Hepatocyte (in vitro differentiated cells): Measurements from ENCODE around the gene NUMB. TPM values are rescaled to one million over a fixed set of nuclear protein-coding genes. Genes with fewer than 3 reads are reported as not detected.

Experiments used
- DNase-seq: peaks from one replicate; pipeline ENCODE4 v3.0.0-alpha.2; 2016; ENCODE audit warnings: low spot score
- H2AFZ ChIP-seq: fragments of 200-600 bp; sonication (generic); 2 replicates; pipeline ENCODE4 v1.6.0; 2016; ENCODE audit warnings: antibody characterized with exemption, mild to moderate bottlenecking
- H3K27ac ChIP-seq: fragments of 200-600 bp; sonication (generic); 2 replicates; pipeline ENCODE4 v1.5.1; 2016; ENCODE audit warnings: mild to moderate bottlenecking
- H3K27me3 ChIP-seq: fragments of 200-600 bp; sonication (generic); 2 replicates; pipeline ENCODE4 v1.6.1; 2016
- H3K36me3 ChIP-seq: fragments of 200-600 bp; sonication (generic); replicated peaks from 2 replicates; pipeline ENCODE4 v1.5.1; 2016; ENCODE audit warnings: low read depth; ENCODE audit not compliant: insufficient read depth
- H3K4me1 ChIP-seq: fragments of 200-600 bp; sonication (generic); 2 replicates; pipeline ENCODE4 v1.5.1; 2016; ENCODE audit warnings: mild to moderate bottlenecking, moderate library complexity; ENCODE audit not compliant: insufficient read depth
- H3K4me2 ChIP-seq: fragments of 200-600 bp; sonication (generic); 2 replicates; pipeline ENCODE4 v1.6.0; 2016
- H3K4me3 ChIP-seq: fragments of 200-600 bp; sonication (generic); 2 replicates; pipeline ENCODE4 v1.5.1; 2016; ENCODE audit warnings: mild to moderate bottlenecking
- H3K79me2 ChIP-seq: fragments of 200-600 bp; sonication (generic); 2 replicates; pipeline ENCODE4 v1.6.0; 2017; ENCODE audit warnings: mild to moderate bottlenecking
- H3K9me2 ChIP-seq: fragments of 200-600 bp; sonication (generic); replicated peaks from 2 replicates; pipeline ENCODE4 v1.6.0; 2017; ENCODE audit warnings: mild to moderate bottlenecking; ENCODE audit not compliant: insufficient read depth
- H3K9me3 ChIP-seq: fragments of 200-600 bp; sonication (generic); 2 replicates; pipeline ENCODE4 v1.5.1; 2016; ENCODE audit warnings: low read depth, mild to moderate bottlenecking
- H4K20me1 ChIP-seq: fragments of 200-600 bp; sonication (generic); 2 replicates; pipeline ENCODE4 v1.6.0; 2016; ENCODE audit warnings: mild to moderate bottlenecking; ENCODE audit not compliant: insufficient read depth, poor library complexity, severe bottlenecking
- CTCF ChIP-seq: fragments of 200-600 bp; sonication (generic); IDR thresholded peaks from 2 replicates; pipeline ENCODE4 v1.5.1; 2016; ENCODE audit warnings: antibody characterized with exemption, mild to moderate bottlenecking; ENCODE audit not compliant: poor library complexity
- EZH2 ChIP-seq: fragments of 200-600 bp; sonication (generic); IDR thresholded peaks from 2 replicates; pipeline ENCODE4 v1.6.1; 2016; ENCODE audit warnings: antibody characterized with exemption, mild to moderate bottlenecking, borderline replicate concordance
- EZH2phosphoT487 ChIP-seq: fragments of 200-600 bp; sonication (generic); IDR thresholded peaks from one replicate; pipeline ENCODE4 v1.6.1; 2018; ENCODE audit warnings: antibody characterized with exemption, mild to moderate bottlenecking, low read depth, moderate library complexity; ENCODE audit not compliant: unreplicated experiment, severe bottlenecking
- WGBS: methylation state at CpG from one replicate; pipeline ENCODE4 v1.1.6; 2016; ENCODE audit warnings: low lambda C conversion rate; ENCODE audit errors: missing lambda C conversion rate; 5-methylcytosine and 5-hydroxymethylcytosine counted together
- polyA plus RNA-seq: library from polyadenylated mRNA; unstranded; fragments of >200 nt; fragmentation: Nextera tagmentation; extraction: Ambion mirVana; gene quantifications from 2 replicates; pipeline ENCODE4 v1.2.1, GENCODE V29; 2016
- total RNA-seq: library from RNA; depleted of rRNA; stranded (reverse); fragments of >200 nt; gene quantifications from 2 replicates; pipeline ENCODE4 v1.2.3, GENCODE V29; 2014

NUMB gene
- total and polyA plus RNA-seq, 2 experiments from 2014 or later = 35.3 to 45.8 TPM

- H3K9me2 ChIP-seq = no peaks in the 10 kb centered on the region
- no peaks in the 10 kb centered on the region for H3K79me2 ChIP-seq
- H3K4me1 ChIP-seq = peaks cover 39% of the 10 kb centered on the region
- H3K4me2 ChIP-seq = no peak overlapping the region
- no peaks in the 10 kb centered on the region for H3K9me3 ChIP-seq
- H2AFZ ChIP-seq = no peak overlapping the region
- 86% methylated on average over 10 of the region's 10 CpGs for WGBS
- TF ChIP-seq EZH2phosphoT487 (no peak), CTCF (no peak), EZH2 (no peak)
- peaks cover 26% of the 10 kb centered on the region for H3K27me3 ChIP-seq
- H3K27ac ChIP-seq = no peak overlapping the region
- no peak for DNase-seq
- no peaks in the 10 kb centered on the region for H4K20me1 ChIP-seq
- no peak overlapping the region for H3K4me3 ChIP-seq
- no peaks in the 10 kb centered on the region for H3K36me3 ChIP-seq
Measured at GRCh38 chr14:73240816-73241480, 217.4 kb downstream of the NUMB start.

DNA sequence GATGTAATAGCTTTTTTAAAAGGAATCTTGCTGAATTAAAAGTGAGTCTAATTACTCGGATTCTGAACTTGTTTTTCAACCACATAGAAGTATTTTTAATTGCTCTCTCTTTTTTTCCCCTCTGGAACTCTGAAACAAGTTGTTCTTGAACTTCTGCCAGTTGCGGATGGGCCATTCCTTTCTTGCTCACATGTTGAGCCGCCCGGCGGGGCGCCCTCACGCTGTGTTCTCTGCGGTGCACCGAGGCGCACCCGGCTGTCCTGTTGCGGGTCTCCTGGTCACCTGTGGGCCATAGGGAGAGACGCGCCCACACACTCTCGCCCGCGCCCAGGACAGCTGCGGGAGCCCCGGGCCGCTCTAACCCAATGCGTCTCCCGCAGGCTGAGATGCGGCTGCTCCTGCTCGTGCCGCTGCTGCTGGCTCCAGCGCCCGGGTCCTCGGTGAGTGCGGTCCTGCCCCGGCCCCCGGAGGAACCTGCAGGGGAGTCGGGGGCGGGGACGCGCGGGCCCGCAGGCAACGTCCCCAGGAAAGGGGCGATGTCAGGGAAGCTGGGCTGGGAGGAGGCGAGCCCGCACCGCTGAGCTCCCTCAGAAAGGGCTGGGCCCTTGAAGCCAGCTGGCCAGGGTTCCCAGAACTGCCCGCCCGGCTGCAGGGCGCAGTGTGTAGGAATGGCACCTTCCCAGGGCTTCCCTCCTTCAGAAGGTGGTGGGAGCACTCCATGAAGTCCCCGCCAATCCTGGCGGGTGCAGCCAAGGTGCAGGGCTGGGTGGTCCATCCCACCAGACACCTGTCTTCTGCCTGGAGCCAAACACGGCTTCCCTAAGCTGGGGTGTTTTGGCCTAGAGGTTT, 218.7 kb downstream of the NUMB start:
- DNase-seq = peak; percentile 43
- H3K27ac ChIP-seq = no peak overlapping the region
- H3K9me3 ChIP-seq = no peaks in the 10 kb centered on the region
- H3K4me3 ChIP-seq = no peak overlapping the region
- no peak overlapping the region for H2AFZ ChIP-seq
- peaks cover 47% of the 10 kb centered on the region for H3K4me1 ChIP-seq
- no peaks in the 10 kb centered on the region for H3K36me3 ChIP-seq
- no peaks in the 10 kb centered on the region for H4K20me1 ChIP-seq
- no peaks in the 10 kb centered on the region for H3K79me2 ChIP-seq
- no peaks in the 10 kb centered on the region for H3K9me2 ChIP-seq
- WGBS = 16% methylated on average over 45 of the region's 48 CpGs
- TF ChIP-seq EZH2phosphoT487 = no peak
- peak; percentile 61 for TF ChIP-seq EZH2
- peak overlapping the region; percentile 97 for H3K4me2 ChIP-seq
- H3K27me3 ChIP-seq = peaks cover 31% of the 10 kb centered on the region

- peaks cover 53% of the 10 kb centered on the region for H3K4me1 ChIP-seq
- no peaks in the 10 kb centered on the region for H3K79me2 ChIP-seq
- no peaks in the 10 kb centered on the region for H3K36me3 ChIP-seq
- TF ChIP-seq CTCF (no peak), EZH2 (no peak), EZH2phosphoT487 (no peak)
- H4K20me1 ChIP-seq = no peaks in the 10 kb centered on the region
- no peaks in the 10 kb centered on the region for H3K9me2 ChIP-seq
- H3K9me3 ChIP-seq = no peaks in the 10 kb centered on the region
- peaks cover 32% of the 10 kb centered on the region for H3K27me3 ChIP-seq
- H3K27ac ChIP-seq = no peak overlapping the region
- peak overlapping the region; percentile 97 for H3K4me2 ChIP-seq
- no peak for DNase-seq
- H3K4me3 ChIP-seq = no peak overlapping the region
- H2AFZ ChIP-seq = no peak overlapping the region
- 88% methylated on average over 11 of the region's 11 CpGs for WGBS
Measured at GRCh38 chr14:73238941-73239340, 219.4 kb downstream of the NUMB start.

DNA sequence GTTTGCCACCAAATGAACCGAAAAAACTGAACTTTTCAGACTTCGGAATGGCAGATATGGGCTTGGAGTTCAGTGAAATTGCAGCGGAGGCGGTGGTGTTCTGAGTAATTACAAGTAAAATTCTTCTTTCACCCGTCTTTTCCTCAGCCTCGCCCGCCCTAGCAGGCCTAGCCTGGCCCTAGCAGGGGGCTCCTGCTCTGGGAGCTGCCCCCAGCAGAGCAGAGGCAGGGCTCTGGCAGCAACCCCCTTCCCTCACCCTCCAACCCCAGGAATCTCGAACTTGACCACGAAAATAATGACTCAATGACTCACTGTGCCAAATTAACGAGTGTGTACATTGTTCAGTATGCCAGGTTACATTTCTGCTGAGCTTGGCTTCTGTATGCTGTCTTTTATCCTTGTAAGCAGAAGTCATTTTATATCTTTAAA, 219.9 kb downstream of the NUMB start:
- Histone ChIP-seq H3K4me1 (peaks cover 53% of the 10 kb centered on the region), H3K27me3 (peaks cover 32% of the 10 kb centered on the region), H4K20me1 (no peaks in the 10 kb centered on the region), H3K9me3 (no peaks in the 10 kb centered on the region), H3K27ac (no peak overlapping the region), H3K9me2 (no peaks in the 10 kb centered on the region), H3K79me2 (no peaks in the 10 kb centered on the region), H3K36me3 (no peaks in the 10 kb centered on the region), H2AFZ (peak overlapping the region; percentile 79), H3K4me3 (peak overlapping the region; percentile 25), H3K4me2 (peak overlapping the region; percentile 97)
- no peak for TF ChIP-seq EZH2
- no peak for TF ChIP-seq EZH2phosphoT487
- TF ChIP-seq CTCF = no peak
- peak; percentile 28 for DNase-seq
- WGBS = 16% methylated on average over 10 of the region's 10 CpGs
